ENCODE measurements around the gene ZNF384.

DNA sequence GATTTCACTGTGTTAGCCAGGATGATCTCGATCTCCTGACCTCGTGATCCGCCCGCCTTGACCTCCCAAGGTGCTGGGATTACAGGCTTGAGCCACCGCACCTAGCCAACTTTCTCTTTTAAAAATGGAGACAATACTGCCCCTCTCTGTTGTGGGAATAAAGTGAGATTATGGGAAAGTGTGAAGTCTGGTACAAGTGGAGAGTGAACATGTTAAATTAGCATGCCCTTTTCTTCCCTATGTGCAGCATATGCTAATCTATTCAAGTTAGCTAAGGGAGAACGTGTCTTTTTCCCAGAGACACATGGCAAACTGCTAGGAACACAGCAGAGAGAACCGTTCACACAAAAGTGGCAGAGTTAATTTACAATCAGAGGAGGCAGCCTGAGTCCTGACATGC lies 36.2 kb upstream of the ZNF384 start:
- no peak for TF ChIP-seq CBX3 (IDR thresholded peaks at IDR 0.05; ENCODE audit: borderline replicate concordance, low read depth)
- TF ChIP-seq, protein P1, sequence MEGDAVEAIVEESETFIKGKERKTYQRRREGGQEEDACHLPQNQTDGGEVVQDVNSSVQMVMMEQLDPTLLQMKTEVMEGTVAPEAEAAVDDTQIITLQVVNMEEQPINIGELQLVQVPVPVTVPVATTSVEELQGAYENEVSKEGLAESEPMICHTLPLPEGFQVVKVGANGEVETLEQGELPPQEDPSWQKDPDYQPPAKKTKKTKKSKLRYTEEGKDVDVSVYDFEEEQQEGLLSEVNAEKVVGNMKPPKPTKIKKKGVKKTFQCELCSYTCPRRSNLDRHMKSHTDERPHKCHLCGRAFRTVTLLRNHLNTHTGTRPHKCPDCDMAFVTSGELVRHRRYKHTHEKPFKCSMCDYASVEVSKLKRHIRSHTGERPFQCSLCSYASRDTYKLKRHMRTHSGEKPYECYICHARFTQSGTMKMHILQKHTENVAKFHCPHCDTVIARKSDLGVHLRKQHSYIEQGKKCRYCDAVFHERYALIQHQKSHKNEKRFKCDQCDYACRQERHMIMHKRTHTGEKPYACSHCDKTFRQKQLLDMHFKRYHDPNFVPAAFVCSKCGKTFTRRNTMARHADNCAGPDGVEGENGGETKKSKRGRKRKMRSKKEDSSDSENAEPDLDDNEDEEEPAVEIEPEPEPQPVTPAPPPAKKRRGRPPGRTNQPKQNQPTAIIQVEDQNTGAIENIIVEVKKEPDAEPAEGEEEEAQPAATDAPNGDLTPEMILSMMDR (IDR thresholded peaks at IDR 0.05 in 2 of 3, conservative IDR thresholded peaks at IDR 0.05 in 1 of 3; ENCODE audit: control insufficient read depth in 2 of 3, extremely low read depth in 1 of 3, insufficient read depth in 1 of 3, low read depth in 3 of 3, low read length in 3 of 3) = no peak
- TF ChIP-seq, protein P2, sequence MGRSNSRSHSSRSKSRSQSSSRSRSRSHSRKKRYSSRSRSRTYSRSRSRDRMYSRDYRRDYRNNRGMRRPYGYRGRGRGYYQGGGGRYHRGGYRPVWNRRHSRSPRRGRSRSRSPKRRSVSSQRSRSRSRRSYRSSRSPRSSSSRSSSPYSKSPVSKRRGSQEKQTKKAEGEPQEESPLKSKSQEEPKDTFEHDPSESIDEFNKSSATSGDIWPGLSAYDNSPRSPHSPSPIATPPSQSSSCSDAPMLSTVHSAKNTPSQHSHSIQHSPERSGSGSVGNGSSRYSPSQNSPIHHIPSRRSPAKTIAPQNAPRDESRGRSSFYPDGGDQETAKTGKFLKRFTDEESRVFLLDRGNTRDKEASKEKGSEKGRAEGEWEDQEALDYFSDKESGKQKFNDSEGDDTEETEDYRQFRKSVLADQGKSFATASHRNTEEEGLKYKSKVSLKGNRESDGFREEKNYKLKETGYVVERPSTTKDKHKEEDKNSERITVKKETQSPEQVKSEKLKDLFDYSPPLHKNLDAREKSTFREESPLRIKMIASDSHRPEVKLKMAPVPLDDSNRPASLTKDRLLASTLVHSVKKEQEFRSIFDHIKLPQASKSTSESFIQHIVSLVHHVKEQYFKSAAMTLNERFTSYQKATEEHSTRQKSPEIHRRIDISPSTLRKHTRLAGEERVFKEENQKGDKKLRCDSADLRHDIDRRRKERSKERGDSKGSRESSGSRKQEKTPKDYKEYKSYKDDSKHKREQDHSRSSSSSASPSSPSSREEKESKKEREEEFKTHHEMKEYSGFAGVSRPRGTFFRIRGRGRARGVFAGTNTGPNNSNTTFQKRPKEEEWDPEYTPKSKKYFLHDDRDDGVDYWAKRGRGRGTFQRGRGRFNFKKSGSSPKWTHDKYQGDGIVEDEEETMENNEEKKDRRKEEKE (IDR thresholded peaks at IDR 0.05) = no peak
- no peak for TF ChIP-seq EZH2 (IDR thresholded peaks at IDR 0.05; ENCODE audit: borderline replicate concordance, control insufficient read depth, low read depth, low read length)
- no peak for TF ChIP-seq SIN3A (IDR thresholded peaks at IDR 0.05; ENCODE audit: low read depth, low read length)
- no peak for TF ChIP-seq DPF2 (IDR thresholded peaks at IDR 0.05)
- TF ChIP-seq ESRRA (IDR thresholded peaks at IDR 0.05; ENCODE audit: low read length) = no peak
- TF ChIP-seq POLR2AphosphoS2 (IDR thresholded peaks at IDR 0.05; ENCODE audit: low read depth, low read length) = no peak
- no peak for TF ChIP-seq POLR2A (IDR thresholded peaks at IDR 0.05; ENCODE audit: low read depth, low read length)
- TF ChIP-seq KAT2A (conservative IDR thresholded peaks at IDR 0.05; ENCODE audit: control insufficient read depth, low read depth, low read length) = no peak
- TF ChIP-seq, protein P3, sequence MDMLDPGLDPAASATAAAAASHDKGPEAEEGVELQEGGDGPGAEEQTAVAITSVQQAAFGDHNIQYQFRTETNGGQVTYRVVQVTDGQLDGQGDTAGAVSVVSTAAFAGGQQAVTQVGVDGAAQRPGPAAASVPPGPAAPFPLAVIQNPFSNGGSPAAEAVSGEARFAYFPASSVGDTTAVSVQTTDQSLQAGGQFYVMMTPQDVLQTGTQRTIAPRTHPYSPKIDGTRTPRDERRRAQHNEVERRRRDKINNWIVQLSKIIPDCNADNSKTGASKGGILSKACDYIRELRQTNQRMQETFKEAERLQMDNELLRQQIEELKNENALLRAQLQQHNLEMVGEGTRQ (IDR thresholded peaks at IDR 0.05; ENCODE audit: borderline replicate concordance, low read depth, low read length) = no peak
